Heart left ventricle (tissue), 16 donors: ENCODE data around the gene CCDC88A. TPM values are rescaled to one million over a fixed set of nuclear protein-coding genes. Genes with fewer than 3 reads are reported as not detected.

ENCODE experiments used
- ATAC-seq, 4 donors: fragments of 200-7000 bp; cut with Tn5 transposase; one replicate each; pipeline ENCODE4 v1.9.1; 2020 to 2022; ENCODE audit warnings: moderate library complexity in 4 of 4, mild to moderate bottlenecking in 3 of 4, moderate number of reproducible peaks in 1 of 4
- DNase-seq, 5 donors: peaks; one replicate each; pipeline ENCODE4 v3.0.0-alpha.2; 2020
- H3K27ac ChIP-seq, 12 donors: fragments of 200-600 bp; sonication (generic) in 4 of 12; one replicate each; pipeline versions ENCODE4 v1.5.0 to v1.8.0; 2016 to 2022; ENCODE audit warnings: mild to moderate bottlenecking in 2 of 12
- H3K27me3 ChIP-seq, 9 donors: fragments of 200-600 bp; sonication (generic) in 2 of 9; one replicate each; pipeline versions ENCODE4 v1.5.1 to v1.8.0; 2016 to 2022; ENCODE audit warnings: mild to moderate bottlenecking in 3 of 9
- H3K36me3 ChIP-seq, 9 donors: fragments of 200-600 bp; sonication (generic) in 2 of 9; one replicate each; pipeline versions ENCODE4 v1.5.0 to v1.8.0; 2018 to 2022; ENCODE audit warnings: mild to moderate bottlenecking in 2 of 9
- H3K4me1 ChIP-seq, 12 donors: fragments of 200-600 bp; sonication (generic) in 4 of 12; one replicate each; pipeline versions ENCODE4 v1.5.0 to v1.8.0; 2016 to 2022; ENCODE audit warnings: mild to moderate bottlenecking in 3 of 12
- H3K4me3 ChIP-seq, 12 donors: fragments of 200-600 bp; sonication (generic) in 4 of 12; one replicate each; pipeline versions ENCODE4 v1.5.0 to v1.8.0; 2017 to 2022; ENCODE audit warnings: mild to moderate bottlenecking in 9 of 12, moderate library complexity in 4 of 12
- H3K9me3 ChIP-seq, 12 donors: fragments of 200-600 bp; sonication (generic) in 4 of 12; one replicate each; pipeline versions ENCODE4 v1.5.0 to v1.8.0; 2016 to 2022; ENCODE audit warnings: mild to moderate bottlenecking in 1 of 12
- CTCF ChIP-seq, 12 donors: fragments of 200-600 bp; sonication (generic) in 4 of 12; IDR thresholded peaks; one replicate each; pipeline versions ENCODE4 v1.5.0 to v1.8.0; 2018 to 2022; ENCODE audit warnings: antibody characterized with exemption in 12 of 12, mild to moderate bottlenecking in 5 of 12
- POLR2A ChIP-seq, 2 donors: fragments of 450-650 bp; IDR thresholded peaks; one replicate each; pipeline ENCODE4 v1.6.1; 2017; ENCODE audit warnings: antibody characterized with exemption in 2 of 2, mild to moderate bottlenecking in 2 of 2, moderate library complexity in 2 of 2
- whole genome bisulfite sequencing, 4 donors: extraction: QIAGEN DNeasy Blood & Tissue Kit in 2 of 4; methylation state at CpG; one replicate each; pipeline versions ENCODE4 v1.1.5 to v1.1.7; 2013 to 2018; 5-methylcytosine and 5-hydroxymethylcytosine counted together
- intact Hi-C, 10 donors: fragments of 100-400 bp; cut with DNase I; formaldehyde crosslinking; loops; one replicate each; pipeline versions ENCODE4 v1.11.1 to v1.14.2; 2022
- polyA plus RNA-seq, 2 donors: library from polyadenylated mRNA; stranded (reverse); fragments of 200-250 nt; gene quantifications; one replicate each; pipeline ENCODE4 v1.2.3, GENCODE V29; 2013
- total RNA-seq, 9 donors: library from RNA; depleted of rRNA in 2 of 9; stranded (reverse); fragments of >200 nt in 2 of 9; fragmentation: NEBNext Ultra II Directional in 3 of 9; extraction: Animal tissue kit (Norgen Biotek cat#: 25700) in 3 of 9; gene quantifications; one replicate each; pipeline versions ENCODE4 v1.1.0 to v1.2.4, GENCODE V29; 2016 to 2023
- donor health status: ischemic (EF 13 %, LVEDD 7.1; RV severe dilation, severe dysfunction).
- donor health status: healthy with polysubstance abuse.
- donor health status: DM: no; HTN: yes; CAD: no.
- donor health status: DM: no; HTN: no; CAD: no.
- donor health status: ischemic (EF 25% LVEDD 6.9; RV normal size, moderate dysfunction).
- donor health status: ischemic (EF 25% LVEDD 5.7; RV mildly dilated, moderate dysfunction).
- donor health status: healthy.
- donor health status: DM: yes; HTN: yes; CAD: no.
- donor health status: ischemic (EF 35%, LVEDD 5.7; RV mildly dilated, moderate dysfunction).
- donor health status: nonischemic (EF 11% LVEDD 7.7; RV severe dilation, severe dysfunction).
- donor health status: DM: yes; HTN: yes; CAD: no.
- donor health status: PGD.
- donor health status: ischemic (EF 29% LVEDD 5.4; RV normal size, mild dysfunction).
- donor health status: nonischemic (EF 23%, LVEDD 6.1; RV moderate dilation, normal function).

The CCDC88A gene
- total and polyA plus RNA-seq, 11 donors: 10.4 to 53.6 (median 24.4) TPM

GRCh38 chr2:55418512-55419232, 984 bp downstream of the CCDC88A start:
- WGBS, 4 donors: 2 to 3% (median 3%) methylated on average over 11 of the region's 11 CpGs
- DNase-seq (no peak), ATAC-seq (no peak)
- Histone ChIP-seq H3K4me1 (peaks cover 0 to 50% (median 15%) of the 10 kb centered on the region in 12 donors), H3K36me3 (no peaks in the 10 kb centered on the region), H3K4me3 (peak overlapping the region; percentile 71 to 94 (median 86)), H3K27me3 (no peaks in the 10 kb centered on the region), H3K9me3 (no peaks in the 10 kb centered on the region), H3K27ac (peak overlapping the region in 11 of 12 donors; percentile 80 to 94 (median 90))
- TF ChIP-seq CTCF (IDR thresholded peaks at IDR 0.05) (no peak), POLR2A (IDR thresholded peaks at IDR 0.05) (no peak)
- intact Hi-C loops: loop anchor here in 5 of 10 donors (5.0 to 10.0 kb wide), 5 partner anchors 54 to 186 kb away; partner anchors contain the start of genes CLHC1 (in 1 of the 5), MTIF2 (in 1 of the 5) and RPS27A (in 1 of the 5)

- Histone ChIP-seq H3K36me3 (peaks cover 0 to 5% (median 0%) of the 10 kb centered on the region in 9 donors), H3K4me3 (peak overlapping the region; percentile 71 to 94 (median 86)), H3K9me3 (no peaks in the 10 kb centered on the region), H3K27me3 (no peaks in the 10 kb centered on the region), H3K27ac (peak overlapping the region in 3 of 12 donors; percentile 91 to 94 (median 93)), H3K4me1 (peaks cover 0 to 50% (median 15%) of the 10 kb centered on the region in 12 donors)
- TF ChIP-seq CTCF (IDR thresholded peaks at IDR 0.05) (no peak), POLR2A (IDR thresholded peaks at IDR 0.05) (no peak)
- 19 to 29% (median 25%) methylated on average over 2 of the region's 2 CpGs for WGBS, 4 donors
- intact Hi-C loops: loop anchor here in 5 of 10 donors (5.0 to 10.0 kb wide), 5 partner anchors 53 to 186 kb away; partner anchors contain the start of genes CLHC1 (in 1 of the 5), MTIF2 (in 1 of the 5) and RPS27A (in 1 of the 5)
- no peak for ATAC-seq
- no peak for DNase-seq
Measured at GRCh38 chr2:55418072-55418471, 1.6 kb downstream of the CCDC88A start.

GRCh38 chr2:55416786-55417568, 2.7 kb downstream of the CCDC88A start:
- Histone ChIP-seq H3K27me3 (no peaks in the 10 kb centered on the region), H3K4me3 (peak overlapping the region in 8 of 12 donors; percentile 72 to 91 (median 86))
- ATAC-seq: no peak

More at GRCh38 chr2:55416786-55417568, 2.7 kb downstream of the CCDC88A start:
- Histone ChIP-seq H3K9me3 (no peaks in the 10 kb centered on the region), H3K4me1 (peaks cover 0 to 44% (median 15%) of the 10 kb centered on the region in 12 donors), H3K27ac (peak overlapping the region in 1 of 12 donors; percentile 94), H3K36me3 (peaks cover 0 to 10% (median 0%) of the 10 kb centered on the region in 9 donors)
- no peak for DNase-seq
- WGBS, 4 donors: 70 to 73% (median 71%) methylated on average over 5 of the region's 5 CpGs
- TF ChIP-seq CTCF (IDR thresholded peaks at IDR 0.05) (no peak), POLR2A (IDR thresholded peaks at IDR 0.05) (no peak)
- intact Hi-C loops: loop anchor here in 5 of 10 donors (5.0 to 10.0 kb wide), 5 partner anchors 52 to 185 kb away; partner anchors contain the start of genes CLHC1 (in 1 of the 5), MTIF2 (in 1 of the 5) and RPS27A (in 1 of the 5)
